Trophoblast cell (in vitro differentiated cells and primary cell): ENCODE results near the gene PLXND1.

Experiments used
- DNase-seq, 2 donors: peaks; one replicate each; pipeline ENCODE4 v3.0.0-alpha.2; 2016
- H2AFZ ChIP-seq: 2 replicates; pipeline ENCODE4 v1.6.1; 2013; ENCODE audit warnings: low read length, moderate library complexity, mild to moderate bottlenecking; ENCODE audit not compliant: insufficient read depth, poor library complexity
- H2AK5ac ChIP-seq: 2 replicates; pipeline ENCODE4 v1.6.1; 2013; ENCODE audit warnings: mild to moderate bottlenecking, low read length
- H2BK120ac ChIP-seq: 2 replicates; pipeline ENCODE4 v1.6.1; 2013; ENCODE audit warnings: low read length, mild to moderate bottlenecking, moderate library complexity; ENCODE audit not compliant: insufficient read depth, poor library complexity
- H2BK12ac ChIP-seq: 2 replicates; pipeline ENCODE4 v1.6.1; 2013; ENCODE audit warnings: mild to moderate bottlenecking, low read length, moderate library complexity
- H2BK5ac ChIP-seq: 2 replicates; pipeline ENCODE4 v1.6.1; 2013; ENCODE audit warnings: low read length, low read depth, moderate library complexity, mild to moderate bottlenecking; ENCODE audit not compliant: poor library complexity
- H3K14ac ChIP-seq: 2 replicates; pipeline ENCODE4 v1.6.1; 2013; ENCODE audit warnings: mild to moderate bottlenecking, low read length
- H3K18ac ChIP-seq: 2 replicates; pipeline ENCODE4 v1.6.1; 2013; ENCODE audit warnings: mild to moderate bottlenecking, low read length
- H3K23ac ChIP-seq: 2 replicates; pipeline ENCODE4 v1.6.1; 2013; ENCODE audit warnings: low read length
- H3K27ac ChIP-seq: 2 replicates; pipeline ENCODE4 v1.5.1; 2013; ENCODE audit warnings: low read depth, mild to moderate bottlenecking, inconsistent platforms, low read length, moderate library complexity
- H3K27me3 ChIP-seq: 2 replicates; pipeline ENCODE4 v1.6.1; 2013; ENCODE audit warnings: inconsistent platforms, mild to moderate bottlenecking, low read length, moderate library complexity; ENCODE audit not compliant: insufficient read depth
- H3K36me3 ChIP-seq, 2 experiments: 1 replicate in 1 of 2; 2 replicates in 1 of 2; pipeline ENCODE4 v1.6.1; 2013; ENCODE audit warnings: low read length in 2 of 2, mild to moderate bottlenecking in 2 of 2, moderate library complexity in 1 of 2; ENCODE audit not compliant: insufficient read depth in 2 of 2, control insufficient read depth in 1 of 2
- H3K4ac ChIP-seq: 2 replicates; pipeline ENCODE4 v1.6.1; 2013; ENCODE audit warnings: low read depth, mild to moderate bottlenecking, low read length, moderate library complexity
- H3K4me1 ChIP-seq, 2 experiments: 1 replicate in 1 of 2; 2 replicates in 1 of 2; pipeline ENCODE4 v1.6.1; 2013; ENCODE audit warnings: low read length in 2 of 2, mild to moderate bottlenecking in 2 of 2, moderate library complexity in 1 of 2; ENCODE audit not compliant: insufficient read depth in 2 of 2, control insufficient read depth in 1 of 2
- H3K4me2 ChIP-seq: 2 replicates; pipeline ENCODE4 v1.6.1; 2013; ENCODE audit warnings: inconsistent platforms, mild to moderate bottlenecking, low read length, moderate library complexity
- H3K4me3 ChIP-seq: 2 replicates; pipeline ENCODE4 v1.5.1; 2013; ENCODE audit warnings: mild to moderate bottlenecking, low read depth, low read length, inconsistent platforms
- H3K79me1 ChIP-seq: one replicate; pipeline ENCODE4 v1.6.1; 2013; ENCODE audit warnings: low read length
- H3K79me2 ChIP-seq: 2 replicates; pipeline ENCODE4 v1.6.1; 2013; ENCODE audit warnings: low read length, mild to moderate bottlenecking; ENCODE audit not compliant: control insufficient read depth, insufficient read depth, poor library complexity
- H3K9ac ChIP-seq: 2 replicates; pipeline ENCODE4 v1.6.1; 2013; ENCODE audit warnings: mild to moderate bottlenecking, low read length
- H3K9me3 ChIP-seq: 2 replicates; pipeline ENCODE4 v1.6.1; 2013; ENCODE audit warnings: low read depth, mild to moderate bottlenecking, control low read depth, inconsistent platforms, low read length; ENCODE audit not compliant: insufficient read depth
- H4K12ac ChIP-seq: 2 replicates; pipeline ENCODE4 v1.6.1; 2013; ENCODE audit warnings: low read depth, mild to moderate bottlenecking, low read length, moderate library complexity
- H4K8ac ChIP-seq: 2 replicates; pipeline ENCODE4 v1.6.1; 2013; ENCODE audit warnings: low read depth, mild to moderate bottlenecking, low read length, moderate library complexity
- H4K91ac ChIP-seq: one replicate; pipeline ENCODE4 v1.6.1; 2013; ENCODE audit warnings: low read depth, mild to moderate bottlenecking, low read length, moderate library complexity
- WGBS: extraction: QIAGEN DNeasy Blood & Tissue Kit; methylation state at CpG from one replicate; pipeline ENCODE4 v1.1.7; 2013; ENCODE audit warnings: missing lambda C conversion rate; ENCODE audit not compliant: insufficient read length, insufficient coverage; ENCODE audit errors: extremely low coverage; 5-methylcytosine and 5-hydroxymethylcytosine counted together

PLXND1 gene

DNA sequence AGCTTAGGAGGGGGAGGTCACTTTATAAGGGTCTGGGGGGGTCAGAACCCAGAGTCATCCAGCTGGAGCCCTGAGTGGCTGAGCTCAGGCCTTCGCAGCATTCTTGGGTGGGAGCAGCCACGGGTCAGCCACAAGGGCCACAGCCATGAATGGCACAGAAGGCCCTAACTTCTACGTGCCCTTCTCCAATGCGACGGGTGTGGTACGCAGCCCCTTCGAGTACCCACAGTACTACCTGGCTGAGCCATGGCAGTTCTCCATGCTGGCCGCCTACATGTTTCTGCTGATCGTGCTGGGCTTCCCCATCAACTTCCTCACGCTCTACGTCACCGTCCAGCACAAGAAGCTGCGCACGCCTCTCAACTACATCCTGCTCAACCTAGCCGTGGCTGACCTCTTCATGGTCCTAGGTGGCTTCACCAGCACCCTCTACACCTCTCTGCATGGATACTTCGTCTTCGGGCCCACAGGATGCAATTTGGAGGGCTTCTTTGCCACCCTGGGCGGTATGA lies 77.8 kb downstream of the PLXND1 start, which contains the start of gene RHO:
Gene RHO, plus strand, starts transcription at position 51 of the 512 bp plus-strand sequence. Its CDS starts 95 bp downstream, at position 146.
- Histone ChIP-seq H3K79me1 (peaks cover 7% of the 10 kb centered on the region), H4K8ac (no peak within 1 kb of the TSS), H4K12ac (no peak within 1 kb of the TSS), H3K23ac (no peak within 1 kb of the TSS), H2BK12ac (no peak within 1 kb of the TSS), H3K4me2 (no peak within 1 kb of the TSS), H2BK120ac (no peak within 1 kb of the TSS), H3K4ac (no peak within 1 kb of the TSS), H3K36me3 (no peaks in the 10 kb centered on the region), H2BK5ac (no peak within 1 kb of the TSS), H4K91ac (no peak within 1 kb of the TSS), H3K18ac (no peak within 1 kb of the TSS), H3K14ac (no peak within 1 kb of the TSS), H2AK5ac (no peak within 1 kb of the TSS), H3K27me3 (no peaks in the 10 kb centered on the region), H2AFZ (no peak within 1 kb of the TSS), H3K4me1 (peaks cover 8 to 11% of the 10 kb centered on the region in 2 experiments), H3K9me3 (peaks cover 3% of the 10 kb centered on the region), H3K4me3 (no peak within 1 kb of the TSS), H3K27ac (no peak within 1 kb of the TSS), H3K9ac (no peak within 1 kb of the TSS), H3K79me2 (no peaks in the 10 kb centered on the region)
- WGBS, result no CpG with 5 or more reads among the region's 18 CpGs
- no peak for DNase-seq

DNA sequence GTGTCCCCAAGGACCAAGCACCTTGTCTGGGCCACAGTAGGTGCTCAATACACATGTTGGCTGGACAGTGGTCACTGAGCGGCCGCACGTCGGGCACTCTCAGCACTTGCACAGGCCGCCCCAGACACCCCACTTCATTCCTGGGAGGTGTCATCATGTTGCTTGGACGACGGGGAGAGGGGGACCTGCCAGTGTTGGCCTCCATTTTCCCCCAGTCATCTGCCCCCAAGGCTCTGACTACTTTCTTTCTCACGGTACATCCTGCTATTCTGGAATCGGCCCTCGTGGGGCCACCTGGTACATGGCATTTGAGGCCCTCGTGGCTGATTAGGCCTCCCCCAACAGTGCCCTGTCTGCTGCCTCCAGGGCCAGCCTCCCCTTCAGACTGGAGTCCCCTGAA lies 79.2 kb downstream of the PLXND1 start:
- Histone ChIP-seq H3K23ac (no peak overlapping the region), H3K79me2 (no peaks in the 10 kb centered on the region), H3K4ac (no peak overlapping the region), H2BK12ac (no peak overlapping the region), H3K4me2 (no peak overlapping the region), H4K91ac (no peak overlapping the region), H4K12ac (no peak overlapping the region), H3K4me1 (peaks cover 8 to 11% of the 10 kb centered on the region in 2 experiments), H2AFZ (no peak overlapping the region), H3K9ac (no peak overlapping the region), H4K8ac (no peak overlapping the region), H2AK5ac (no peak overlapping the region), H3K36me3 (no peaks in the 10 kb centered on the region), H3K79me1 (peaks cover 3% of the 10 kb centered on the region), H2BK5ac (no peak overlapping the region), H2BK120ac (no peak overlapping the region), H3K4me3 (no peak overlapping the region), H3K14ac (no peak overlapping the region), H3K18ac (no peak overlapping the region), H3K9me3 (peaks cover 3% of the 10 kb centered on the region), H3K27ac (no peak overlapping the region), H3K27me3 (no peaks in the 10 kb centered on the region)
- no CpG with 5 or more reads among the region's 11 CpGs for WGBS
- no peak for DNase-seq

DNA sequence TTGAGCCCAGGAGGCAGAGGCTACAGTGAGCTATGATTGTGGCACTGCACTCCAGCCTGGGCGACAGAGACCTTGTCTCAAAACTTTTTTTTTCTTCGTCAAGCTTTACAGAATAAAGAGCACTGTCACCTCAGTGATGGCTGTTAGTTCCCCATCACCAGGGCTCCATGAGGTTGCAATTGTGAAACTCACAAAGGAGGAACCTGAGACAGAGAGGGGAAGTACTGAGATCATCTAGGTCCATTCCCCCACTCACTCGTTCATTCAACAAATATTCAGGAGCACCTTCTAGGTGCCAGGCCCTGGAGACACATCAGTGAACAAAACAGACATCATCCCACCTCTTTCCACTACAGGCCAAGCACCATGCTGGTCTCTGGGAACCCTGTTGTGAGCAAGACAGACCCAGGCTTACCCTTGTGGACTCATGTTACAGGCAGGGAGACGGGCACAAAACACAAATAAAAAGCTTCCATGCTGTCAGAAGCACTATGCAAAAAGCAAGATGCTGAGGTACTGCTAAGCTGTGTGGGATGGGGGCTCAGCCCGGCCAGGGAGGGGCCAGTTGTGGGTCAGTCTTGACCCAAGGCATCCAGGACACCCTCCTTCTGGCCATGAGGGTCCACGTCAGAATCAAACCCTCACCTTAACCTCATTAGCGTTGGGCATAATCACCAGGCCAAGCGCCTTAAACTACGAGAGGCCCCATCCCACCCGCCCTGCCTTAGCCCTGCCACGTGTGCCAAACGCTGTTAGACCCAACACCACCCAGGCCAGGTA lies 80.2 kb downstream of the PLXND1 start:
- Histone ChIP-seq H2BK12ac (no peak overlapping the region), H4K12ac (no peak overlapping the region), H3K4me2 (no peak overlapping the region), H3K23ac (no peak overlapping the region), H3K18ac (no peak overlapping the region), H3K79me1 (peaks cover 3% of the 10 kb centered on the region), H3K36me3 (no peaks in the 10 kb centered on the region), H2BK5ac (no peak overlapping the region), H3K27ac (no peak overlapping the region), H3K4me1 (peaks cover 8 to 11% of the 10 kb centered on the region in 2 experiments), H3K9me3 (peaks cover 3% of the 10 kb centered on the region), H3K4me3 (no peak overlapping the region), H2AK5ac (no peak overlapping the region), H3K79me2 (no peaks in the 10 kb centered on the region), H3K14ac (no peak overlapping the region), H3K27me3 (no peaks in the 10 kb centered on the region), H4K91ac (no peak overlapping the region), H2AFZ (no peak overlapping the region), H3K4ac (no peak overlapping the region), H3K9ac (no peak overlapping the region), H4K8ac (no peak overlapping the region), H2BK120ac (no peak overlapping the region)
- DNase-seq, result peak in 1 of 2 donors; percentile 28
- WGBS, result no CpG with 5 or more reads among the region's 12 CpGs

DNA sequence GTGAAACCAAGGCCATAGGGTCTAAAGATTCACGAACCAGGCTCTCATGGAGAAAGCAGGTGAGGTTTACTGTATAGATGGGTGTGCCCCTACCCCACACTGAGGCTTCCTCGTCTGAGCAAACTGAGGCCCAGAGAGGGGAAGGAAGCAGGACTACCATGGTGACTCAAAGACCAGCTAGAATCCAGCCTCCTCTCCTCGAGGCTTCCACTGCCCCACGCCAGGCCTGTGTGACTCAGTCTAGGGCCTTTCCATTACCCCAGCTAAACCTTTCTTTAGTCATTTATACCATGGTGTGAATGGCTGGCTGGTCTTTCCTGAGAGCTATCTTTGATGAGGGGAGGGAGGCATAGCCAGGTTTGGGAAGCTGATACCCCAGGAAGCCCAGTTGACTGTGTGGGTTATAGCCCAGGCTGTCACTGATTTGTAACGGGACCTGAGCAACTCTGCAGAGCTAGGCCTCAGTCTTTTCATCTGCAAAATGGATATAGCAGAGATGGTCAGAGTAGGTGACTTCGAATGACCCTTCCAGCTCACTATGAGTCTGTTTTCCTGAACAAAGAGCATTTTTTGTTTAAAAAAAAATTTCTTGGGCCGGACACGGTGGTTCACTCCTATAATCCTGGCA lies 81.0 kb downstream of the PLXND1 start:
- Histone ChIP-seq H3K4me2 (no peak overlapping the region), H2BK5ac (no peak overlapping the region)
- no CpG with 5 or more reads among the region's 8 CpGs for WGBS

More for the DNA sequence above, 81.0 kb downstream of the PLXND1 start:
- Histone ChIP-seq H3K18ac (no peak overlapping the region), H2BK12ac (no peak overlapping the region), H3K4me3 (no peak overlapping the region), H3K27ac (no peak overlapping the region), H2AFZ (no peak overlapping the region), H2AK5ac (no peak overlapping the region), H3K23ac (no peak overlapping the region), H4K8ac (no peak overlapping the region), H3K79me2 (no peaks in the 10 kb centered on the region), H4K12ac (no peak overlapping the region), H2BK120ac (no peak overlapping the region), H3K4ac (no peak overlapping the region), H3K9ac (no peak overlapping the region), H3K36me3 (no peaks in the 10 kb centered on the region), H3K14ac (no peak overlapping the region), H3K9me3 (no peaks in the 10 kb centered on the region), H3K79me1 (no peaks in the 10 kb centered on the region), H4K91ac (no peak overlapping the region), H3K4me1 (peaks cover 5 to 7% of the 10 kb centered on the region in 2 experiments), H3K27me3 (no peaks in the 10 kb centered on the region)
- DNase-seq, result peak; percentile 20 to 44
